ENCODE measurements around the gene TMEM123. TPM values are rescaled to one million over a fixed set of nuclear protein-coding genes. Genes with fewer than 3 reads are reported as not detected.

Gene TMEM123
- total RNA-seq, 1 experiment from 2014 or later, result 149 TPM

- no peak for DNase-seq (ENCODE audit: low read depth)
Observed at GRCh38 chr11:102426570-102426969, 26.0 kb downstream of the TMEM123 start.

- no peak for DNase-seq (ENCODE audit: low read depth)
Observed at GRCh38 chr11:102426000-102426399, 26.6 kb downstream of the TMEM123 start.

GRCh38 chr11:102423936-102424335 lies 28.6 kb downstream of the TMEM123 start:
- DNase-seq (ENCODE audit: low read depth), result no peak

- no peak for DNase-seq (ENCODE audit: low read depth)
Observed at GRCh38 chr11:102422817-102423712, 29.5 kb downstream of the TMEM123 start.

GRCh38 chr11:102421261-102421660 lies 31.3 kb downstream of the TMEM123 start:
- peak; percentile 98 for DNase-seq (ENCODE audit: low read depth)

- DNase-seq (ENCODE audit: low read depth), result no peak
Observed at GRCh38 chr11:102420547-102420946, 32.0 kb downstream of the TMEM123 start.

GRCh38 chr11:102419181-102419580 lies 33.4 kb downstream of the TMEM123 start:
- no peak for DNase-seq (ENCODE audit: low read depth)

- DNase-seq (ENCODE audit: low read depth), result no peak
Observed at GRCh38 chr11:102416976-102417375, 35.6 kb downstream of the TMEM123 start.

GRCh38 chr11:102415304-102415916 lies 37.2 kb downstream of the TMEM123 start:
- DNase-seq (ENCODE audit: low read depth), result no peak

- no peak for DNase-seq (ENCODE audit: low read depth)
Observed at GRCh38 chr11:102414559-102414958, 38.0 kb downstream of the TMEM123 start.

- no peak for DNase-seq (ENCODE audit: low read depth)
Observed at GRCh38 chr11:102413497-102413896, 39.1 kb downstream of the TMEM123 start.

GRCh38 chr11:102411142-102411541 lies 41.4 kb downstream of the TMEM123 start:
- no peak for DNase-seq (ENCODE audit: low read depth)

- peak; percentile 77 for DNase-seq (ENCODE audit: low read depth)
Observed at GRCh38 chr11:102410382-102410784, 42.2 kb downstream of the TMEM123 start.

GRCh38 chr11:102408339-102408738 lies 44.2 kb downstream of the TMEM123 start:
- DNase-seq (ENCODE audit: low read depth), result no peak

- DNase-seq (ENCODE audit: low read depth), result peak; percentile 27
Observed at GRCh38 chr11:102407901-102408300, 44.7 kb downstream of the TMEM123 start.

GRCh38 chr11:102406099-102406498 lies 46.5 kb downstream of the TMEM123 start:
- no peak for DNase-seq (ENCODE audit: low read depth)

GRCh38 chr11:102405501-102405900 lies 47.1 kb downstream of the TMEM123 start:
- DNase-seq (ENCODE audit: low read depth), result no peak

- DNase-seq (ENCODE audit: low read depth), result no peak
Observed at GRCh38 chr11:102402548-102402947, 50.0 kb downstream of the TMEM123 start.

- DNase-seq (ENCODE audit: low read depth), result no peak
Observed at GRCh38 chr11:102401905-102402304, 50.7 kb downstream of the TMEM123 start.

- DNase-seq (ENCODE audit: low read depth), result no peak
Observed at GRCh38 chr11:102400603-102401002, 52.0 kb downstream of the TMEM123 start.

- no peak for DNase-seq (ENCODE audit: low read depth)
Observed at GRCh38 chr11:102399189-102399588, 53.4 kb downstream of the TMEM123 start.

- DNase-seq (ENCODE audit: low read depth), result no peak
Observed at GRCh38 chr11:102398297-102398696, 54.3 kb downstream of the TMEM123 start.

Data from LHCN-M2 (cell line).